GM12878 (cell line): ENCODE data around the gene NLRC5.

ENCODE experiments used
- CTCF ChIP-seq, 3 experiments: IDR thresholded peaks in 2 of 3; conservative IDR thresholded peaks in 1 of 3; 2 replicates each; pipeline ENCODE4 v1.5.1; 2011; ENCODE audit warnings: low read depth in 3 of 3, low read length in 3 of 3, mild to moderate bottlenecking in 3 of 3, control low read depth in 2 of 3, moderate library complexity in 2 of 3, inconsistent platforms in 1 of 3, mixed read lengths in 1 of 3; ENCODE audit not compliant: control insufficient read depth in 2 of 3, insufficient read depth in 1 of 3; ENCODE audit errors: extremely low read depth in 1 of 3
- JUND ChIP-seq: IDR thresholded peaks from 2 replicates; pipeline ENCODE4 v1.6.1; 2012; ENCODE audit warnings: low read depth, mild to moderate bottlenecking, low read length, improper control_type of control experiment, moderate library complexity
- LARP7 ChIP-seq: fragments of 450-650 bp; IDR thresholded peaks from 2 replicates; pipeline ENCODE4 v1.6.1; 2017; ENCODE audit warnings: mild to moderate bottlenecking
- NFYA ChIP-seq: IDR thresholded peaks from 2 replicates; pipeline ENCODE4 v1.6.1; 2011; ENCODE audit warnings: low read depth, mild to moderate bottlenecking, low read length, improper control_type of control experiment, borderline replicate concordance
- PBX3 ChIP-seq: IDR thresholded peaks from 2 replicates; pipeline ENCODE4 v1.6.1; 2011; ENCODE audit warnings: mild to moderate bottlenecking, low read depth, low read length, moderate library complexity; ENCODE audit not compliant: insufficient replicate concordance
- SMC3 ChIP-seq: IDR thresholded peaks from 2 replicates; pipeline ENCODE4 v1.6.1; 2011; ENCODE audit warnings: low read length, improper control_type of control experiment, borderline replicate concordance
- YBX1 ChIP-seq: fragments of 450-650 bp; IDR thresholded peaks from 2 replicates; pipeline ENCODE4 v1.6.1; 2016; ENCODE audit warnings: antibody characterized with exemption
- ZNF24 ChIP-seq: fragments of 450-650 bp; IDR thresholded peaks from 2 replicates; pipeline ENCODE4 v1.6.1; 2017; ENCODE audit warnings: antibody characterized with exemption, mild to moderate bottlenecking

- no peak for TF ChIP-seq SMC3
- TF ChIP-seq ZNF24, result peak; percentile 57; the same call in 1 of the 2 replicates
- no peak for TF ChIP-seq LARP7
- no peak for TF ChIP-seq NFYA
- no peak for TF ChIP-seq JUND
- TF ChIP-seq CTCF (IDR thresholded peaks at IDR 0.05 in 2 of 3, conservative IDR thresholded peaks at IDR 0.05 in 1 of 3; ENCODE audit: control insufficient read depth in 2 of 3, extremely low read depth in 1 of 3, insufficient read depth in 1 of 3, low read depth in 3 of 3, low read length in 3 of 3), result no peak
- no peak for TF ChIP-seq YBX1
- no peak for TF ChIP-seq PBX3
These were observed 16.7 kb upstream of the NLRC5 start for GRCh38 chr16:56972403-56973293.
